H9 (cell line): ENCODE data around the gene TIMM50. TPM values are rescaled to one million over a fixed set of nuclear protein-coding genes. Genes with fewer than 3 reads are reported as not detected.

ENCODE experiments used
- DNase-seq: peaks from one replicate; pipeline ENCODE4 v3.0.0-alpha.2; 2017
- H2AFZ ChIP-seq: one replicate; pipeline ENCODE4 v1.6.1; 2013; ENCODE audit warnings: mild to moderate bottlenecking, low read length, control low read depth, moderate library complexity
- H2AK5ac ChIP-seq: 2 replicates; pipeline ENCODE4 v1.6.1; 2013; ENCODE audit warnings: low read length, control low read depth, mixed read lengths; ENCODE audit not compliant: insufficient read length
- H2BK120ac ChIP-seq: one replicate; pipeline ENCODE4 v1.6.1; 2013; ENCODE audit warnings: low read depth, mild to moderate bottlenecking, low read length, control low read depth, inconsistent platforms; ENCODE audit not compliant: poor library complexity, severe bottlenecking
- H2BK12ac ChIP-seq: 2 replicates; pipeline ENCODE4 v1.6.1; 2013; ENCODE audit warnings: low read length, control low read depth, mixed read lengths, low read depth; ENCODE audit not compliant: insufficient read length
- H2BK15ac ChIP-seq: 2 replicates; pipeline ENCODE4 v1.6.1; 2013; ENCODE audit warnings: low read depth, low read length, control low read depth
- H2BK20ac ChIP-seq: one replicate; pipeline ENCODE4 v1.6.1; 2013; ENCODE audit warnings: low read depth, mild to moderate bottlenecking, low read length, control low read depth, inconsistent platforms; ENCODE audit not compliant: poor library complexity, severe bottlenecking
- H2BK5ac ChIP-seq: 2 replicates; pipeline ENCODE4 v1.6.1; 2013; ENCODE audit warnings: low read length, control low read depth, mixed read lengths; ENCODE audit not compliant: insufficient read length
- H3K14ac ChIP-seq: 2 replicates; pipeline ENCODE4 v1.6.1; 2013; ENCODE audit warnings: low read length, control low read depth; ENCODE audit not compliant: insufficient read depth
- H3K18ac ChIP-seq: 2 replicates; pipeline ENCODE4 v1.6.1; 2013; ENCODE audit warnings: low read depth, mild to moderate bottlenecking, mixed read lengths, low read length, control low read depth; ENCODE audit not compliant: insufficient read length
- H3K23ac ChIP-seq: 2 replicates; pipeline ENCODE4 v1.6.1; 2013; ENCODE audit warnings: low read length, control low read depth, mixed read lengths, low read depth; ENCODE audit not compliant: insufficient read length
- H3K23me2 ChIP-seq: 2 replicates; pipeline ENCODE4 v1.6.1; 2013; ENCODE audit warnings: low read depth, mild to moderate bottlenecking, mixed read lengths, low read length, control low read depth; ENCODE audit not compliant: insufficient read length, poor library complexity, severe bottlenecking
- H3K27ac ChIP-seq: 2 replicates; pipeline ENCODE4 v1.5.1; 2013; ENCODE audit warnings: low read length, control low read depth, mixed read lengths, low read depth; ENCODE audit not compliant: insufficient read length
- H3K27me3 ChIP-seq: 2 replicates; pipeline ENCODE4 v1.6.1; 2013; ENCODE audit warnings: low read length, control low read depth, inconsistent platforms; ENCODE audit not compliant: insufficient read depth
- H3K4ac ChIP-seq: 2 replicates; pipeline ENCODE4 v1.6.1; 2013; ENCODE audit warnings: low read depth, mild to moderate bottlenecking, control low read depth, inconsistent platforms, low read length, moderate library complexity
- H3K4me1 ChIP-seq: 2 replicates; pipeline ENCODE4 v1.6.1; 2013; ENCODE audit warnings: low read length, control low read depth, inconsistent platforms; ENCODE audit not compliant: insufficient read depth
- H3K4me2 ChIP-seq: 2 replicates; pipeline ENCODE4 v1.6.1; 2013; ENCODE audit warnings: low read length, control low read depth, mixed read lengths; ENCODE audit not compliant: insufficient read length, insufficient read depth
- H3K56ac ChIP-seq: 2 replicates; pipeline ENCODE4 v1.6.1; 2013; ENCODE audit warnings: low read depth, mild to moderate bottlenecking, mixed read lengths, low read length, control low read depth; ENCODE audit not compliant: insufficient read length
- H3K79me1 ChIP-seq: 2 replicates; pipeline ENCODE4 v1.6.1; 2013; ENCODE audit warnings: low read depth, mild to moderate bottlenecking, moderate library complexity, low read length, control low read depth, inconsistent platforms; ENCODE audit not compliant: insufficient read depth, poor library complexity, severe bottlenecking
- H3K79me2 ChIP-seq: 2 replicates; pipeline ENCODE4 v1.6.1; 2013; ENCODE audit warnings: low read length, control low read depth, inconsistent platforms; ENCODE audit not compliant: insufficient read depth
- H3K9ac ChIP-seq: 2 replicates; pipeline ENCODE4 v1.6.1; 2013; ENCODE audit warnings: low read length, control low read depth, mixed read lengths; ENCODE audit not compliant: insufficient read length; ENCODE audit errors: extremely low read depth
- H3K9me3 ChIP-seq: one replicate; pipeline ENCODE4 v1.6.1; 2013; ENCODE audit warnings: low read depth, low read length, inconsistent platforms; ENCODE audit not compliant: control insufficient read depth
- H3T11ph ChIP-seq: one replicate; pipeline ENCODE4 v1.6.1; 2013; ENCODE audit warnings: mild to moderate bottlenecking, low read length, control low read depth, inconsistent platforms
- H4K20me1 ChIP-seq: one replicate; pipeline ENCODE4 v1.6.1; 2013; ENCODE audit not compliant: control insufficient read depth, insufficient read length, insufficient read depth
- H4K5ac ChIP-seq: 2 replicates; pipeline ENCODE4 v1.6.1; 2013; ENCODE audit warnings: low read depth, mild to moderate bottlenecking, mixed read lengths, low read length, control low read depth; ENCODE audit not compliant: insufficient read length
- H4K8ac ChIP-seq: replicated peaks from 2 replicates; pipeline ENCODE4 v1.6.1; 2013; ENCODE audit warnings: low read length, control low read depth, mixed read lengths, low read depth; ENCODE audit not compliant: insufficient read length
- H4K91ac ChIP-seq: 2 replicates; pipeline ENCODE4 v1.6.1; 2013; ENCODE audit warnings: low read depth, mild to moderate bottlenecking, moderate library complexity, mixed read lengths, low read length, control low read depth; ENCODE audit not compliant: insufficient read length
- H3K27ac Mint-ChIP-seq, 3 experiments: 2 replicates in 2 of 3; 3 replicates in 1 of 3; pipeline ENCODE4 v1.8.0; 2020 to 2021; ENCODE audit warnings: mixed read lengths in 3 of 3, mild to moderate bottlenecking in 1 of 3, moderate library complexity in 1 of 3
- H3K27me3 Mint-ChIP-seq: 2 replicates; pipeline ENCODE4 v1.8.0; 2021; ENCODE audit warnings: low read depth, mild to moderate bottlenecking, moderate library complexity, mixed read lengths
- H3K36me3 Mint-ChIP-seq, 3 experiments: 2 replicates in 2 of 3; 3 replicates in 1 of 3; pipeline ENCODE4 v1.8.0; 2020 to 2021; ENCODE audit warnings: low read depth in 3 of 3, mixed read lengths in 3 of 3; ENCODE audit not compliant: insufficient read depth in 1 of 3
- H3K4me1 Mint-ChIP-seq, 2 experiments: 2 replicates each; pipeline ENCODE4 v1.8.0; 2020; ENCODE audit warnings: mixed read lengths in 2 of 2
- H3K4me3 Mint-ChIP-seq, 2 experiments: 2 replicates in 1 of 2; 3 replicates in 1 of 2; pipeline ENCODE4 v1.8.0; 2020 to 2021; ENCODE audit warnings: mild to moderate bottlenecking in 2 of 2, mixed read lengths in 2 of 2, moderate library complexity in 1 of 2
- H3K9me3 Mint-ChIP-seq, 2 experiments: 2 replicates in 1 of 2; 3 replicates in 1 of 2; pipeline ENCODE4 v1.8.0; 2020; ENCODE audit warnings: mild to moderate bottlenecking in 2 of 2, mixed read lengths in 2 of 2, moderate library complexity in 1 of 2
- CTCF ChIP-seq: fragments of 200-600 bp; sonication (generic); conservative IDR thresholded peaks from 3 replicates; pipeline ENCODE4 v1.8.0; 2021; ENCODE audit warnings: antibody characterized with exemption, mild to moderate bottlenecking
- WGBS: extraction: QIAGEN DNeasy Blood & Tissue Kit; methylation state at CpG from one replicate; pipeline ENCODE4 v1.1.7; 2013; ENCODE audit warnings: missing lambda C conversion rate, low lambda C conversion rate, mixed read lengths; ENCODE audit not compliant: insufficient read length; ENCODE audit errors: extremely low coverage; 5-methylcytosine and 5-hydroxymethylcytosine counted together
- total RNA-seq: library from RNA; stranded (reverse); gene quantifications from 2 replicates; pipeline ENCODE4 v1.2.1, GENCODE V29; 2021

The TIMM50 gene
- total RNA-seq, 1 experiment from 2014 or later, result 128 TPM

- Histone ChIP-seq H3K56ac (no peak overlapping the region), H4K8ac (no peak overlapping the region), H3K27me3 (peaks cover 19% of the 10 kb centered on the region; the same call in 1 of the 2 replicates), H3T11ph (no peak overlapping the region), H3K9ac (no peak overlapping the region), H3K79me2 (no peaks in the 10 kb centered on the region), H4K20me1 (no peaks in the 10 kb centered on the region), H2BK15ac (no peak overlapping the region), H4K91ac (no peak overlapping the region), H3K79me1 (no peaks in the 10 kb centered on the region), H2BK5ac (no peak overlapping the region), H3K14ac (no peak overlapping the region), H3K4me2 (peak overlapping the region; percentile 74), H3K4me1 (no peaks in the 10 kb centered on the region), H3K23me2 (peaks cover 10% of the 10 kb centered on the region), H3K27ac (no peak overlapping the region), H4K5ac (no peak overlapping the region), H2BK120ac (no peak overlapping the region), H3K9me3 (no peaks in the 10 kb centered on the region), H3K18ac (no peak overlapping the region), H2AK5ac (no peak overlapping the region), H2BK20ac (no peak overlapping the region), H3K4ac (no peak overlapping the region), H2AFZ (no peak overlapping the region), H3K23ac (no peak overlapping the region), H2BK12ac (no peak overlapping the region)
- TF ChIP-seq CTCF, result no peak
- Mint-ChIP-seq H3K4me3 (peak overlapping the region; percentile 72 to 83), H3K9me3 (peaks cover 11 to 15% of the 10 kb centered on the region in 2 experiments; a peak in 4 of 5 replicates), H3K27ac (no peak overlapping the region), H3K4me1 (peaks cover 9 to 10% of the 10 kb centered on the region in 2 experiments), H3K27me3 (peaks cover 83% of the 10 kb centered on the region), H3K36me3 (peaks cover 0 to 11% (median 3%) of the 10 kb centered on the region in 3 experiments; a peak in 3 of 7 replicates)
- peak; percentile 82 for DNase-seq
- WGBS, result no CpG with 5 or more reads among the region's 96 CpGs
Measured at GRCh38 chr19:39506944-39507714, 26.5 kb downstream of the TIMM50 start.
